ENCODE data around the gene HBQ1.

The HBQ1 gene

GRCh38 chr16:179211-180092, 807 bp upstream of the HBQ1 start:
- in situ Hi-C loops (cut with MboI; ENCODE audit: low pct_unique_long_range_greater_than_20kb, low sequenced_read_pairs, unreplicated experiment) = no loop called here
- DNase-seq (ENCODE audit: low spot score) = no peak
- TF ChIP-seq CTCF (IDR thresholded peaks at IDR 0.05; ENCODE audit: extremely low read depth, insufficient read depth, missing control alignments) = no peak

- DNase-seq (ENCODE audit: low spot score) = peak; percentile 96
- in situ Hi-C loops (cut with MboI; ENCODE audit: low pct_unique_long_range_greater_than_20kb, low sequenced_read_pairs, unreplicated experiment) = no loop called here
- peak; percentile 41 for TF ChIP-seq CTCF (IDR thresholded peaks at IDR 0.05; ENCODE audit: extremely low read depth, insufficient read depth, missing control alignments)
These were observed 664 bp downstream of the HBQ1 start for GRCh38 chr16:180681-181564.

GRCh38 chr16:181565-182021, 1.3 kb downstream of the HBQ1 start:
- no peak for DNase-seq (ENCODE audit: low spot score)
- TF ChIP-seq CTCF (IDR thresholded peaks at IDR 0.05; ENCODE audit: extremely low read depth, insufficient read depth, missing control alignments) = peak; percentile 96
- in situ Hi-C loops (cut with MboI; ENCODE audit: low pct_unique_long_range_greater_than_20kb, low sequenced_read_pairs, unreplicated experiment) = no loop called here

GRCh38 chr16:183005-183404, 2.7 kb downstream of the HBQ1 start:
- TF ChIP-seq CTCF (IDR thresholded peaks at IDR 0.05; ENCODE audit: extremely low read depth, insufficient read depth, missing control alignments) = no peak
- in situ Hi-C loops (cut with MboI; ENCODE audit: low pct_unique_long_range_greater_than_20kb, low sequenced_read_pairs, unreplicated experiment) = no loop called here
- DNase-seq (ENCODE audit: low spot score) = no peak

- in situ Hi-C loops (cut with MboI; ENCODE audit: low pct_unique_long_range_greater_than_20kb, low sequenced_read_pairs, unreplicated experiment) = no loop called here
- DNase-seq (ENCODE audit: low spot score) = no peak
- TF ChIP-seq CTCF (IDR thresholded peaks at IDR 0.05; ENCODE audit: extremely low read depth, insufficient read depth, missing control alignments) = no peak
These were observed 5.0 kb downstream of the HBQ1 start for GRCh38 chr16:185213-185612.

- DNase-seq (ENCODE audit: low spot score) = no peak
- in situ Hi-C loops (cut with MboI; ENCODE audit: low pct_unique_long_range_greater_than_20kb, low sequenced_read_pairs, unreplicated experiment) = no loop called here
- no peak for TF ChIP-seq CTCF (IDR thresholded peaks at IDR 0.05; ENCODE audit: extremely low read depth, insufficient read depth, missing control alignments)
These were observed 5.4 kb downstream of the HBQ1 start for GRCh38 chr16:185691-186090.

Data from GM13977 (cell line).